ENCODE results near the gene NOLC1.
"Not testable (repeated sequence)": the region's sequence is repeated elsewhere in the genome, so short reads cannot be mapped to it uniquely, and the experiment has no call there.

The NOLC1 gene

DNA sequence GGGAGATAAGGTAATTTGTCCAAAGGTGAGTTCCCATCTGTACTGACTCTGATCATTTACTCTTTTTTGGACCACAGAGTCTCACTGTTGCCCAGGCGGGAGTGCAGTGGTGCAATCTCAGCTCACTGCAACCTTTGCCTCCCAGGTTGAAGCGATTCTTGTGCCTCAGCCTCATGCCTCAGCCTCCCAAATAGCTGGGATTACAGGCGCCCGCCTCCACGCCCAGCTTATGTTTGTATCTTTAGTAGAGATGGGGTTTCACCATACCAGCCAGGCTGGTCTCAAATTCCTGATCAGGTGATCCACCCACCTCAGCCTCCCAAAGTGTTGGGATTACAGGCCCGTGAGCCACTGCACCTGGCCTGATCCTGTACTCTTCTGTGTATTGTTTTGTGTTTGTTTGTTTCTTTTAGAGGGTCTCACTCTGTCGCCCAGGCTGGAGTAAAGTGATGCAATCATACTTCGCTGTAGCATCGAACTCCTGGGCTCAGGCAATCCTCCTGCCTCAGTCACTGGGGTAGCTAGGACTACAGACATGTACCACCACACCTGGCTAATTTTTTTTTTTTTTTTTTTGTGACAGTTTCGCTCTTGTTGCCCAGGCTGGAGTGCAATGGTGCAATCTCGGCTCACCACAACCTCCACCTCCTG, 2.4 kb downstream of the NOLC1 start:
- no peak for DNase-seq (ENCODE audit: low read depth)

GRCh38 chr10:102157224-102157623, 5.0 kb downstream of the NOLC1 start:
- no peak for DNase-seq (ENCODE audit: low read depth)

- DNase-seq (ENCODE audit: low read depth), result no peak
Observed at GRCh38 chr10:102159051-102159597, 6.9 kb downstream of the NOLC1 start.

DNA sequence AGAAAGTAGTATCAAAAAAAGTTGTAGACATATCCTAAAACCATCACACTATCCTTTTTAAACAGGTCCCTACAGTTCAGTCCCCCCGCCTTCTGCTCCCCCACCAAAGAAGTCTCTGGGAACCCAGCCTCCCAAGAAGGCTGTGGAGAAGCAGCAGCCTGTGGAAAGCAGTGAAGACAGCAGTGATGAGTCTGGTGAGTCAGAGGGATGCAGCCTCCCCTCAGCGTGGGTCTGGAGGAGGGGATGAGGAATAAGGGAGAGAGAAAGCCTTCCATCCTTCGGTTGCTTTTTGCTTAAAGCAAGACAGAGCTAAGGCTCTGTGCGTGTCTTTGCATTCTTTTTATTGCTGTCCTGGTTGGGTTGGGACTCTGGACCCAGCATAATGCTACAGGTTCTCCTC, 7.6 kb downstream of the NOLC1 start:
- DNase-seq (ENCODE audit: low read depth), result no peak

DNA sequence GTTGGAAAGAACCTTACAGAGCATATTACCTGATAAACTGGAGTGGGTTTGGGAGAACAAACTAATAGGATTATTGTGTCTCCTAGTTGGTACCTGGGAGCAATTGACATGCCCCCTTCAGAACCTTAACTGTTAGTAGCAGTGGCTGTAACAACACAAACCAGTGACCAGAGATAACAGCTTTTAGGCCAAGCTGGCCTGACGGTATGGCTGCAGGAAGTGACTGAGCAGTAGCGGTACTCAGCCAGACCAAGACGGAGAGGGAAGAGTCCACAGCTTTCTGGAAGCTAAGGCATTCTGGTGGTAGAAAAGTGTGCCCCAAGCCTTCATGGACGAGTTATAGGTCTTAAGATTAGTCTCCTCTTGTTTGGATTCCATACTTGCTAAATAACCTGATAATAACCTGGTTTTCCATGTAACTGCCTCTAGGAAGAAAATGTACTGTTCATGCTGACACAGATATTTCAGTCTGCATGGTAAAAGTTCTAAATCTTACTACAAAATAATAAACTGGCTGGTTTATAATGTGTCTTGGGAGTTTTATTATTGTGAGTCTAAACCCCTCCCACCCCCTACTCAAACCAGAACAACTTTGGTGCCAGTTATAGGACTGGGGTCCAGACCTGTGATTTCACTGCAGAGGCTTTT, 11.3 kb downstream of the NOLC1 start:
- DNase-seq (ENCODE audit: low read depth), result no peak

- DNase-seq (ENCODE audit: low read depth), result peak; percentile 35
Observed at GRCh38 chr10:102167861-102168260, 15.7 kb downstream of the NOLC1 start.

- no peak for DNase-seq (ENCODE audit: low read depth)
Observed at GRCh38 chr10:102170602-102171001, 18.4 kb downstream of the NOLC1 start.

GRCh38 chr10:102172288-102172687, 20.1 kb downstream of the NOLC1 start:
- no peak for DNase-seq (ENCODE audit: low read depth)

GRCh38 chr10:102175415-102175814, 23.2 kb downstream of the NOLC1 start:
- DNase-seq (ENCODE audit: low read depth), result peak; percentile 25

DNA sequence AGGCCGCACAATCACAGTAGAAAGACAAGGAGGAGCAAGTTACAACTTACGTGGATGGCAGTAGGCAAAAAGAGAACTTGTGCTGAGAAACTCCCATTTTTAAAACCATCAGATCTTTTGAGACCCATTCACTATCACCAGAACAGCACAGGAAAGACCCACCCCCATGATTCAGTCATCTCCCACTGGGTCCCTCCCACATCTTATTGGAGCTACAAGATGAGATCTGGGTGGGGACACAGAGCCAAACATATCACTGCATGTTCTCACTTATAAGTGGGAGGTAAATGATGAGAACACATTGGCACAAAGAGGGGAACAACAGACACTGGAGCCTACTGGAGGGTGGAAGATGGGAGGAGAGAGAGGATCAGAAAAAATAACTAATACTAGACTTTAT, 32.4 kb downstream of the NOLC1 start:
- DNase-seq (ENCODE audit: low read depth), result no peak

- DNase-seq (ENCODE audit: low read depth), result no peak
Observed at GRCh38 chr10:102185272-102185671, 33.1 kb downstream of the NOLC1 start.

- DNase-seq (ENCODE audit: low read depth), result no peak
Observed at GRCh38 chr10:102185811-102186527, 33.8 kb downstream of the NOLC1 start.

- DNase-seq (ENCODE audit: low read depth), result no peak
Observed at GRCh38 chr10:102188298-102188940, 36.2 kb downstream of the NOLC1 start.

GRCh38 chr10:102188941-102189898, 37.0 kb downstream of the NOLC1 start:
- not testable (repeated sequence) for DNase-seq (ENCODE audit: low read depth)

DNA sequence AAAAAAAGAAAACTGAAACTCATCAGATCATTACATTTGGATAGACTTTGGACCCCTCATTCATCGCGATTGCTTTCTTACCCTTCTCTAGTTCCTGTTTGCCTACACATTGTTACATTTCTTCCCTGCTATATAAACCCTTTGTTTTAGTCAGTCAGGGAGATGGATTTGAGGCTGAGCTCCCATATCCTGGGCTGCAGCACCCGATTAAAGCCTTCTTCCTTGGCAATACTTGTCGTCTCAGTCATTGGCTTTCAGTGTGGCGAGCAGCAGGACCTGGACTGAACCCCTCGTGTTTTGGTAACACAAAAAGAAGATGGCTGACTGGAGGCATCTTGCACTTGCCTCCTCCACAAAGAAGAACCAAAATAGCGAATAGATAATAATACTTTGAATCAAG, 39.8 kb downstream of the NOLC1 start:
- no peak for DNase-seq (ENCODE audit: low read depth)

- no peak for DNase-seq (ENCODE audit: low read depth)
Observed at GRCh38 chr10:102195296-102195870, 43.2 kb downstream of the NOLC1 start.

- no peak for DNase-seq (ENCODE audit: low read depth)
Observed at GRCh38 chr10:102196893-102197292, 44.7 kb downstream of the NOLC1 start.

DNA sequence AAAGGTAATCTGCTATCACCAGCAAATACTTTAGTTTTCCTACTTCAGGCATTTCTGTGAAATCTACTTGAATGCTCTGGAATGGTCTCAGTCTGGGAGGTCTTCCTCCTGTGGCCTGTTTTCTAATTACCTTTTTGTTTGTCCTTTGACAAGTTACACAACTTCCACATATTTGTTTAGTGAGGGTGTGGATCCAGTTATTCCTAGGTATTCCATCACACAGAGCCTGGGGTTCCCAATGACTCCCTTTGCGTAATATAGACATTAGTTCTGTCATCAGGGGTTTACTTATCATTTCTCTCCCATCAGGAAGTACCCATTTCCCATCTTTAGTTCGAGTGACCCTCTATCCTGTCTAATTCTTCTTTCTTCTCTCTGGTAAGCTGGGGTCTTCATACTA, 45.8 kb downstream of the NOLC1 start:
- no peak for DNase-seq (ENCODE audit: low read depth)

DNA sequence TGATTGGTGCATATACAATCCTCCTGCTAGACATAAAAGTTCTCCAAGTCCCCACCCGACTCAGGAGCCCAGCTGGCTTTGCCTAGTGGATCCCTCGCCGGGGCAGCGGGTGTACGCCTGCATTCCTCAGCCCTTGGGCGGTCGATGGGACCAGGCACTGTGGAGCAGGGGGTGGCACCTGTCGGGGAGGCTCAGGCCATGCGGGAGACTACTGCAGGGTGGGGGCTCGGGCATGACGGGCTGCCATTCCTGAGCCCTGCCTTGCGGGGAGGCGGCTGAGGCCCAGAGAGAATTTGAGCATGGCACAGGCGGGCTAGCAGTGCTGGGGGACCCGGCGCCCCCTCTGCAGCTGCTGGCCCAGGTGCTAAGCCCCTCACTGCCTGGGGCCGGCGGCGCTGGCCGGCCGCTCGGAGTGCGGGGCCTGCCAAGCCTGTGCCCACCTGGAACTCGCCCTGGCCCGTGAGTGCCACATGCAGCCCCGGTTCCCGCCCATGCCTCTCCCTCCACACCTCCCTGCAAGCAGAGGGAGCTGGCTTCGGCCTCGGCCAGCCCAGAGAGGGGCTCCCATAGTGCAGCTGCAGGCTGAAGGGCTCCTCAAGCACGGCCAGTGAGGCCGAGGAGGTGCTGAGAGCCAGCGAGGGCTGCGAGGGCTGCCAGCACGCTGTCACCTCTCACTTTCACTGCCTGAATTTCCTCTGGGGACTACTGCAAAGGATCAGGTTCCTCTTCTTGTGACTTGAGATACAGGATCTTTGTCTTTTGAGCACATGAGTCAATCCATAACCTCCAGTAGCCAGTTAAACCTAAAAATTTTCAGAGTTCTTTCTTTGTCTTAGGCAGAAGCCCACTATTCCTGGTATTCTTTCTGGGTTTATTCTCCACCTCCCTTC, 48.8 kb downstream of the NOLC1 start:
- no peak for DNase-seq (ENCODE audit: low read depth)

- DNase-seq (ENCODE audit: low read depth), result no peak
Observed at GRCh38 chr10:102202386-102202785, 50.2 kb downstream of the NOLC1 start.
